GM19043 (cell line): ENCODE results near the gene ASTN1.
"Not testable (repeated sequence)": the region's sequence is repeated elsewhere in the genome, so short reads cannot be mapped to it uniquely, and the experiment has no call there.

Experiments used
- ATAC-seq: cut with Tn5 transposase; IDR thresholded peaks from one replicate; pipeline ENCODE4 v1.9.1; 2021; ENCODE audit warnings: low read depth; ENCODE audit not compliant: unreplicated experiment

Gene ASTN1

GRCh38 chr1:177116941-177117340 lies 47.6 kb downstream of the ASTN1 start:
- no peak for ATAC-seq

GRCh38 chr1:177106614-177107365 lies 57.7 kb downstream of the ASTN1 start:
- ATAC-seq: no peak

GRCh38 chr1:177106196-177106595 lies 58.3 kb downstream of the ASTN1 start:
- no peak for ATAC-seq

- ATAC-seq: no peak
Measured at GRCh38 chr1:177103005-177103852, 61.3 kb downstream of the ASTN1 start.

- no peak for ATAC-seq
Measured at GRCh38 chr1:177092001-177092400, 72.5 kb downstream of the ASTN1 start.

- no peak for ATAC-seq
Measured at GRCh38 chr1:177091040-177091439, 73.5 kb downstream of the ASTN1 start.

- ATAC-seq: no peak
Measured at GRCh38 chr1:177088966-177089365, 75.5 kb downstream of the ASTN1 start.

GRCh38 chr1:177082855-177083693 lies 81.4 kb downstream of the ASTN1 start:
- no peak for ATAC-seq

- ATAC-seq: no peak
Measured at GRCh38 chr1:177080564-177080963, 83.9 kb downstream of the ASTN1 start.

- ATAC-seq: no peak
Measured at GRCh38 chr1:177077734-177078499, 86.6 kb downstream of the ASTN1 start.

GRCh38 chr1:177077006-177077405 lies 87.5 kb downstream of the ASTN1 start:
- ATAC-seq: no peak

GRCh38 chr1:177074811-177075210 lies 89.7 kb downstream of the ASTN1 start:
- ATAC-seq: not testable (repeated sequence)

GRCh38 chr1:177069490-177069889 lies 95.0 kb downstream of the ASTN1 start:
- ATAC-seq: no peak

- no peak for ATAC-seq
Measured at GRCh38 chr1:177067752-177068410, 96.6 kb downstream of the ASTN1 start.

GRCh38 chr1:177065430-177065829 lies 99.1 kb downstream of the ASTN1 start:
- no peak for ATAC-seq

- ATAC-seq: no peak
Measured at GRCh38 chr1:177063648-177064047, 100.9 kb downstream of the ASTN1 start.

- ATAC-seq: no peak
Measured at GRCh38 chr1:177054542-177054941, 110.0 kb downstream of the ASTN1 start.

- ATAC-seq: no peak
Measured at GRCh38 chr1:177053648-177054047, 110.9 kb downstream of the ASTN1 start.

- ATAC-seq: no peak
Measured at GRCh38 chr1:177048314-177049069, 116.0 kb downstream of the ASTN1 start.
